ENCODE results near the gene CFHR5.
"Not testable (repeated sequence)": the region's sequence is repeated elsewhere in the genome, so short reads cannot be mapped to it uniquely, and the experiment has no call there.

Gene CFHR5

GRCh38 chr1:196955926-196956325 lies 21.4 kb upstream of the CFHR5 start:
- ChIA-PET POLR2A (no interaction called here), CTCF (no interaction called here)

DNA sequence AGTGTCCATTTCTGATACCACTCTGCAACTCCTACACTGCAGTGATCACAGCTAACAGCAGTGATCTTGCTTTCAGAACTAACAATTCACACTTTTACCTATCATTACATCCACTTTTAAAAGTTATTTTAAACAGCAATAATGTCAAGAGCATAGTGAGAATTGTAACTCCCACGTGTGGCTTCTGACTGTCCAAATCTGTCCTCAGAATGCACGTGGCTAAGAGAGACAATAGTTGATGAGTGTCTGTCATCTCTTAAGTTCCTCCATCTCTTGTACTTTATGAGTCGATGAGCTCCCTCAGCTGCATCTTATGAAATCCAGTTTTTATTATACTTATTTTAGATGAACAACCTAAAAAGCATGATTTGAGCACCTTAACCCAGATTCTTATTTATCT lies 16.5 kb upstream of the CFHR5 start:
- 79% methylated on average over 2 of the region's 3 CpGs for WGBS (ENCODE audit: insufficient coverage)
- POLR2A ChIA-PET: no interaction called here
- Histone ChIP-seq H3K27me3 (replicated peaks in 2 of 5; ENCODE audit: control insufficient read depth in 4 of 5, insufficient read depth in 5 of 5, low read length in 4 of 5) (no peaks in the 10 kb centered on the region), H3K4me1 (ENCODE audit: control extremely low read depth in 1 of 4, control insufficient read depth in 4 of 4, insufficient read depth in 4 of 4, low read length in 3 of 4) (no peaks in the 10 kb centered on the region), H3K4me3 (ENCODE audit: control insufficient read depth in 1 of 7, extremely low read depth in 1 of 7, insufficient read depth in 4 of 7, low read depth in 2 of 7, low read length in 6 of 7) (no peak overlapping the region), H3K36me3 (ENCODE audit: control insufficient read depth in 4 of 4, insufficient read depth in 4 of 4, low read length in 3 of 4) (no peaks in the 10 kb centered on the region), H3K27ac (ENCODE audit: insufficient read depth in 1 of 2, low read depth in 1 of 2, low read length in 2 of 2, poor library complexity in 1 of 2, severe bottlenecking in 2 of 2) (no peak overlapping the region), H3K9me3 (ENCODE audit: control extremely low read depth in 1 of 5, control insufficient read depth in 4 of 5, insufficient read depth in 2 of 5, low read depth in 1 of 5, low read length in 4 of 5) (peaks cover 0 to under 1% (median 0%) of the 10 kb centered on the region in 5 experiments)
- DNase-seq: no peak
- CTCF ChIA-PET: no interaction called here

More at GRCh38 chr1:196955926-196956325, 21.4 kb upstream of the CFHR5 start:
- peaks cover 0 to 1% (median 0%) of the 10 kb centered on the region in 5 experiments for H3K9me3 ChIP-seq (ENCODE audit: control extremely low read depth in 1 of 5, control insufficient read depth in 4 of 5, insufficient read depth in 2 of 5, low read depth in 1 of 5, low read length in 4 of 5)
- no CpG with 5 or more reads among the region's 1 CpG for whole genome bisulfite sequencing (ENCODE audit: insufficient coverage)
- H3K4me1 ChIP-seq (ENCODE audit: control extremely low read depth in 1 of 4, control insufficient read depth in 4 of 4, insufficient read depth in 4 of 4, low read length in 3 of 4): no peaks in the 10 kb centered on the region
- no peaks in the 10 kb centered on the region for H3K36me3 ChIP-seq (ENCODE audit: control insufficient read depth in 4 of 4, insufficient read depth in 4 of 4, low read length in 3 of 4)
- H3K27me3 ChIP-seq (replicated peaks in 2 of 5; ENCODE audit: control insufficient read depth in 4 of 5, insufficient read depth in 5 of 5, low read length in 4 of 5): no peaks in the 10 kb centered on the region
- H3K4me3 ChIP-seq (ENCODE audit: control insufficient read depth in 1 of 7, extremely low read depth in 1 of 7, insufficient read depth in 4 of 7, low read depth in 2 of 7, low read length in 6 of 7): no peak overlapping the region
- no peak for DNase-seq
- no peak overlapping the region for H3K27ac ChIP-seq (ENCODE audit: insufficient read depth in 1 of 2, low read depth in 1 of 2, low read length in 2 of 2, poor library complexity in 1 of 2, severe bottlenecking in 2 of 2)

- Histone ChIP-seq H3K4me1 (ENCODE audit: control extremely low read depth in 1 of 4, control insufficient read depth in 4 of 4, insufficient read depth in 4 of 4, low read length in 3 of 4) (no peaks in the 10 kb centered on the region), H3K27ac (ENCODE audit: insufficient read depth in 1 of 2, low read depth in 1 of 2, low read length in 2 of 2, poor library complexity in 1 of 2, severe bottlenecking in 2 of 2) (no peak overlapping the region), H3K9me3 (ENCODE audit: control extremely low read depth in 1 of 5, control insufficient read depth in 4 of 5, insufficient read depth in 2 of 5, low read depth in 1 of 5, low read length in 4 of 5) (no peaks in the 10 kb centered on the region), H3K4me3 (ENCODE audit: control insufficient read depth in 1 of 7, extremely low read depth in 1 of 7, insufficient read depth in 4 of 7, low read depth in 2 of 7, low read length in 6 of 7) (no peak overlapping the region), H3K27me3 (replicated peaks in 2 of 5; ENCODE audit: control insufficient read depth in 4 of 5, insufficient read depth in 5 of 5, low read length in 4 of 5) (no peaks in the 10 kb centered on the region), H3K36me3 (ENCODE audit: control insufficient read depth in 4 of 4, insufficient read depth in 4 of 4, low read length in 3 of 4) (no peaks in the 10 kb centered on the region)
- ChIA-PET POLR2A (no interaction called here), CTCF (interaction anchor here (1.1 kb wide), 1 partner anchor 10 kb away, joined by 3 read pairs; no protein-coding TSS in a partner anchor)
- DNase-seq: no peak
- no CpG with 5 or more reads among the region's 1 CpG for WGBS (ENCODE audit: insufficient coverage)
These were observed 7.2 kb upstream of the CFHR5 start for GRCh38 chr1:196970182-196970581.

- no peaks in the 10 kb centered on the region for H3K36me3 ChIP-seq (ENCODE audit: control insufficient read depth in 4 of 4, insufficient read depth in 4 of 4, low read length in 3 of 4)
- 100% methylated on average over 2 of the region's 4 CpGs for WGBS (ENCODE audit: insufficient coverage)
- no peaks in the 10 kb centered on the region for H3K4me1 ChIP-seq (ENCODE audit: control extremely low read depth in 1 of 4, control insufficient read depth in 4 of 4, insufficient read depth in 4 of 4, low read length in 3 of 4)
These were observed 1.1 kb upstream of the CFHR5 start for GRCh38 chr1:196976278-196976677.

DNA sequence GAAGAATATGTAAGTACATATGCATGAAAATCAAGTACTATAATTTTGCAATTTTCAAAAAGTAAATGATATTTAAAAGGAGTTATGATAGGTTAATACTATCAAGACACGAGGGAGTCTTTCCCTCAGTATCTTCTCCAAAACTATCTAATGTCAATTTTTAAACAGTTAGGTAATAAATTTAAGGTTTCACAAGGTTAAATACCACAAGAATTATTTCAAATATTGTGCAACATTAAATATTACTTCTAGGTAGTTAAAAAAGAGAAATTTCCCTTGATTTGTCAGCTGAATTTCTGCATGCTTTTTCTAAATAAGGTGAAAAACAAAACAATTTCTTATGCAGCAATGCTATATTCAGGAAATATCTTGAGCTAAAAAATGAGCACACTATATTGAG lies 3.5 kb downstream of the CFHR5 start:
- ChIA-PET POLR2A (no interaction called here), CTCF (interaction anchor here (0.9 kb wide), 1 partner anchor 11 kb away, joined by 3 read pairs; no protein-coding TSS in a partner anchor)
- H3K4me3 ChIP-seq (ENCODE audit: control insufficient read depth in 1 of 7, extremely low read depth in 1 of 7, insufficient read depth in 4 of 7, low read depth in 2 of 7, low read length in 6 of 7): no peak overlapping the region
- H3K27ac ChIP-seq (ENCODE audit: insufficient read depth in 1 of 2, low read depth in 1 of 2, low read length in 2 of 2, poor library complexity in 1 of 2, severe bottlenecking in 2 of 2): no peak overlapping the region
- H3K4me1 ChIP-seq (ENCODE audit: control extremely low read depth in 1 of 4, control insufficient read depth in 4 of 4, insufficient read depth in 4 of 4, low read length in 3 of 4): no peaks in the 10 kb centered on the region
- H3K36me3 ChIP-seq (ENCODE audit: control insufficient read depth in 4 of 4, insufficient read depth in 4 of 4, low read length in 3 of 4): no peaks in the 10 kb centered on the region
- no peaks in the 10 kb centered on the region for H3K27me3 ChIP-seq (replicated peaks in 2 of 5; ENCODE audit: control insufficient read depth in 4 of 5, insufficient read depth in 5 of 5, low read length in 4 of 5)
- no peak for DNase-seq
- WGBS (ENCODE audit: insufficient coverage): no CpG with 5 or more reads among the region's 1 CpG
- no peaks in the 10 kb centered on the region for H3K9me3 ChIP-seq (ENCODE audit: control extremely low read depth in 1 of 5, control insufficient read depth in 4 of 5, insufficient read depth in 2 of 5, low read depth in 1 of 5, low read length in 4 of 5)

More at GRCh38 chr1:196976278-196976677, 1.1 kb upstream of the CFHR5 start:
- Histone ChIP-seq H3K27ac (ENCODE audit: insufficient read depth in 1 of 2, low read depth in 1 of 2, low read length in 2 of 2, poor library complexity in 1 of 2, severe bottlenecking in 2 of 2) (no peak overlapping the region), H3K4me3 (ENCODE audit: control insufficient read depth in 1 of 7, extremely low read depth in 1 of 7, insufficient read depth in 4 of 7, low read depth in 2 of 7, low read length in 6 of 7) (no peak overlapping the region), H3K27me3 (replicated peaks in 2 of 5; ENCODE audit: control insufficient read depth in 4 of 5, insufficient read depth in 5 of 5, low read length in 4 of 5) (no peaks in the 10 kb centered on the region), H3K9me3 (ENCODE audit: control extremely low read depth in 1 of 5, control insufficient read depth in 4 of 5, insufficient read depth in 2 of 5, low read depth in 1 of 5, low read length in 4 of 5) (no peaks in the 10 kb centered on the region)
- DNase-seq: no peak
- ChIA-PET CTCF (no interaction called here), POLR2A (no interaction called here)

DNA sequence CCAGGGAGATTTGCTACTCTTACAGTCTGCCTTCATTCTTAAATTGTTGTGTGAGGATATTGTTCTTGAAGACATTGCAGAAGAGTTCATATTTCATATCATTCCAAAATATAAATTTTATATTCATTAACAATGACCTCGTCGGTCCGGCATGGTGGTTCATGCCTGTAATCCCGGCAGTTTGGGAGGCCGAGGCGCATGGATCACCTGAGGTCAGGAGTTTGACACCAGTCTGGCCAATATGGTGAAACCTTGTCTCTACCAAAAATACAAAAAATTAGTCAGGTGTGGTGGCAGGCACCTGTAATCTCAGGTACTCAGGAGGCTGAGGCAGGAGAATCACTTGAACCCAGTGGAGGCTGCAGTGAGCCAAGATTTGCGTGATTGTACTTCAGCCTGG lies 4.9 kb downstream of the CFHR5 start:
- CTCF ChIA-PET; DNase-seq; H3K27me3 ChIP-seq (replicated peaks in 2 of 5; ENCODE audit: control insufficient read depth in 4 of 5, insufficient read depth in 5 of 5, low read length in 4 of 5); H3K27ac ChIP-seq (ENCODE audit: insufficient read depth in 1 of 2, low read depth in 1 of 2, low read length in 2 of 2, poor library complexity in 1 of 2, severe bottlenecking in 2 of 2); POLR2A ChIA-PET; H3K4me3 ChIP-seq (ENCODE audit: control insufficient read depth in 1 of 7, extremely low read depth in 1 of 7, insufficient read depth in 4 of 7, low read depth in 2 of 7, low read length in 6 of 7); H3K36me3 ChIP-seq (ENCODE audit: control insufficient read depth in 4 of 4, insufficient read depth in 4 of 4, low read length in 3 of 4); H3K9me3 ChIP-seq (ENCODE audit: control extremely low read depth in 1 of 5, control insufficient read depth in 4 of 5, insufficient read depth in 2 of 5, low read depth in 1 of 5, low read length in 4 of 5); H3K4me1 ChIP-seq (ENCODE audit: control extremely low read depth in 1 of 4, control insufficient read depth in 4 of 4, insufficient read depth in 4 of 4, low read length in 3 of 4): not testable (repeated sequence)
- 100% methylated on average over 6 of the region's 7 CpGs for WGBS (ENCODE audit: insufficient coverage)

DNA sequence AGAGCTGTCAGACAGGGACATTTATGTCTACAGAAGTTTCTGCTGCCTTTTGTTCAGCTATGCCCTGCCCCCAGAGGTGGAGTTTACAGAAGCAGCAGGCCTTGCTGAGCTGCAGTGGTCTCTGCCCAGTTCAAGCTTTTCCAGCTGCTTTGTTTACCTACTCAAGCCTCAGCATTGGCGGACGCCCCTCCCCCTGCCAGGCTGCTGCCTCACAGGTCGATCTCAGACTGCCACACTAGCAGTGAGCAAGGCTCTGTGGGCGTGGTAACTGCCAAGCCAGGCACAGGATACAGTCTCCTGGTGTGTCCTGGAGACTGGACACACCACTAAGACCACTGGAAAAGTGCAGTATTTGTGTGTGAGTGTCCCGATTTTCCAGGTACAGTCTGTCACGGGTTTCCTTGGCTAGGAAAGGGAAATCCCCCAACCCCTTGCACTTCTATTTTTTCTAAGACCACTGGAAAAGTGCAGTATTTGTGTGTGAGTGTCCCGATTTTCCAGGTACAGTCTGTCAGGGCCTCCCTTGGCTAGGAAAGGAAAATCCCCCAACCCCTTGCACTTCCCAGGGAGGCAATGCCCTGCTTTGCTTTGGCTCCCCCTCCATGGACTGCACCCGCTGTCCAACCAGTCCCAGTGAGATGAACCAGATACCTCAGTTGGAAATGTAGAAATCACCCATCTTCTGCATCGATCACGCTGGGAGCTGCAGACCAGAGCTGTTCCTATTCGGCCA lies 14.7 kb downstream of the CFHR5 start:
- H3K36me3 ChIP-seq (ENCODE audit: control insufficient read depth in 4 of 4, insufficient read depth in 4 of 4, low read length in 3 of 4); H3K4me1 ChIP-seq (ENCODE audit: control extremely low read depth in 1 of 4, control insufficient read depth in 4 of 4, insufficient read depth in 4 of 4, low read length in 3 of 4); DNase-seq; H3K27ac ChIP-seq (ENCODE audit: insufficient read depth in 1 of 2, low read depth in 1 of 2, low read length in 2 of 2, poor library complexity in 1 of 2, severe bottlenecking in 2 of 2); CTCF ChIA-PET; H3K4me3 ChIP-seq (ENCODE audit: control insufficient read depth in 1 of 7, extremely low read depth in 1 of 7, insufficient read depth in 4 of 7, low read depth in 2 of 7, low read length in 6 of 7); H3K27me3 ChIP-seq (replicated peaks in 2 of 5; ENCODE audit: control insufficient read depth in 4 of 5, insufficient read depth in 5 of 5, low read length in 4 of 5); H3K9me3 ChIP-seq (ENCODE audit: control extremely low read depth in 1 of 5, control insufficient read depth in 4 of 5, insufficient read depth in 2 of 5, low read depth in 1 of 5, low read length in 4 of 5); POLR2A ChIA-PET: not testable (repeated sequence)
- 83% methylated on average over 3 of the region's 11 CpGs for WGBS (ENCODE audit: insufficient coverage)
